Kidney tubule cell (primary cell): Measurements from ENCODE around the gene ATG4D.

Experiments
- DNase-seq: peaks from one replicate; pipeline ENCODE4 v3.0.0-alpha.2; 2018; ENCODE audit warnings: low spot score

Gene ATG4D

GRCh38 chr19:10580979-10581631, 37.4 kb downstream of the ATG4D start:
- peak; percentile 90 for DNase-seq

DNA sequence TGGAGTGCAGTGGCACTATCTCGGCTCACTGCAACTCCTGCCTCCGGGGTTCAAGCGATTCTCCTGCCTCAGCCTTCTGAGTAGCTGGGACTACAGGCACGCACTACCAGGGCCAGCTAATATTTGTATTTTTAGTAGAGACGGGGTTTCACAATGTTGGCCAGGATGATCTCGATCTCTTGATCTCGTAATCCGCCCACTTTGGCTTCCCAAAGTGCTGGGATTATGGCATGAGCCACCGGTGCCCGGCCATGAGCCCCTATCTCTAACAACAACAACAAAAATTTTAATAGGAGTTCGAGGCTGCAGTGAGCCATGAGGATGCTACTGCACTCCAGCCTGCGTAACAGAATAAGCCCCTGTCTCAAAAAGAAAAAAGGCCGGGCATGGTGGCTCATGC, 38.4 kb downstream of the ATG4D start:
- DNase-seq, result no peak

- DNase-seq, result no peak
Observed at GRCh38 chr19:10583036-10583776, 39.5 kb downstream of the ATG4D start.

DNA sequence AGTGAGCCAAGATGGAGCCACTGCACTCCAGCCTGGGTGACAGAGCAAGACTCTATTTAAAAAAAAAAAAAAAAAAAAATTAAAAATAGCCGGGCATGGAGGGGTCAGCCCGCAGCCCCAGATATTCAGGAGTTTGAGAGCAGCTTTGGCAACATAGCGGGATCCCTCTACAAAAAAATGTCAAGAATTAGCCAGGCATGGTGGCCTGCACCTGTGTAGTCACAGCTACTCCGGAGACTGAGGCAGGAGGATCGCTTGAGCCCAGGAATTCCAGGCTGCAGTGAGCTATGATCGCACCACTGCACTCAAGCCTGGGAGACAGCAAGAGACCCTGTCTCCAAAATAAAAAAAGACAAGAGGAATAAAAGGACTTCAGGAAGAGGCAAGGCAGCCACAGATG, 42.7 kb downstream of the ATG4D start:
- no peak for DNase-seq

DNA sequence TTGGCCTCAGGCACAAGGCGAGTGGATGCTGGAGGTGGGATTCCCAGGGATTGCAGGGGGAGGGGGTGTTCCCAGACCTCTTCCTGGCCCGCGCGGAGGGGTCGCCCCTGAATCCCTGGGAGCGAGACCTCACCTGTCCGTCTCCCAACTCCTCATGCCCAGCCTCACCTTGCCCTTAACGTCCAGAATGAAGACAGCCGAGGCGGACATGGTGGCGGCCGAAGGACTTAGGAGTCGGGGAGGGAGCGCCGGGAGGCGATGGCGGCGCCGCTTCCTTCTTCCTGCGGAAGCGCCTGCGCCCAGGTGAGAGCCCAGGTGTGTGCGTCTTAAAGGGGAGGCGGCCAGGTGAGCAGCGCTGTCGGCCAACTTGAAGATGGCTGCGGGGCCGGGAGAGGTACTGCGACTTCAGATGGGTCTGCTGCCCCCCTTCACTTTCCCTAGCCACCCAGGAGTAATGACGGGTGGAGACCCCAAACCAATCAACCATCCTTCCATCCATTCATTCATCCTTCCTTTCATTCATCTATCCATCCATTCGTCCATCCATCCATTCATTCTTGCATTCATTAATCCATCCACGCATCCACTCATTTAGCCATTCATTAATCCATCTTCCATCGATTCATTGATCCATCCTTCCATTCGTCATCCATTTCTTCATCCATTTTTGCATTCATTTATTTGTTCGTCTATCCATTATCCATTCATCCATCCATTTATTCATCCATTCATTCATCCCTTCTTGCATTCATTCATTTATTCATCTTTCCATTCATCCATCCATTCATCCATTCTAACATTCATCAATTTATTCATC, 43.5 kb downstream of the ATG4D start, which contains the start of gene AP1M2:
AP1M2 (minus strand) TSS at position 291 of the 817 bp plus-strand sequence; CDS start at position 210, 81 bp downstream.
- DNase-seq, result peak; percentile 55

DNA sequence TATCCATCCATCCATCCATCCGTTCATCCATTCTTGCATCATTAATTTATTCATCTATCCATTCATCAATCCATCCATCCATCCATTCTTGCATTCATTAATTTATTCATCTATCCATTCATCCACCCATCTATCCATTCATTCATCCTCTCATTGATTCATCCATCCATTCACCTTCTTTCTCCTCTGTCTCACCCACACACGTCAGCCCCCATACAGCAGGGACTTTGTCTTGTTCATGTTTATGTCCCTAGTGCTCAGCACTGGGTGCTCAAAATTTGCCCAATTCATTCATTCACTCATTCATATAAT, 44.1 kb downstream of the ATG4D start:
- no peak for DNase-seq

- no peak for DNase-seq
Observed at GRCh38 chr19:10593148-10593547, 49.4 kb downstream of the ATG4D start.

GRCh38 chr19:10593820-10594637, 50.3 kb downstream of the ATG4D start:
- DNase-seq, result no peak

DNA sequence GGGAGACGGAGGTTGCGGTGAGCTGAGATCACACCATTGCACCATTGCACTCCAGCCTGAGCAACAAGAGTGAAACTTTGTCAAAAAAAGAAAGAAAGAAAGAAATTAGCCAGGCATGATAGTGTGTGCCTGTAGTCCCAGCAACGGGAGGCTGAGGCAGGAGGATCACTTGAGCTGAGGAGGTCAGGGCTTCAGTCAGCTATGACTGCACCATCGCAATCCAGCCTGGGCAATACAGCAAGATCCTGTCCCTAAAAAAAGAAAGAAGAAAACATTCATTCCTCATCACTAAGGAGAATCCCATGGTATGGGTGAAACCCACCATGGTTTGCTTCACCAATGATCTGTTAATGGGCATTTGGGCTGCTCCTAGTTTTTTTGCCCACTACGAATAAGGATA, 56.4 kb downstream of the ATG4D start:
- no peak for DNase-seq

GRCh38 chr19:10601999-10602329, 58.3 kb downstream of the ATG4D start:
- DNase-seq, result no peak

GRCh38 chr19:10602330-10603083, 58.8 kb downstream of the ATG4D start:
- DNase-seq, result peak; percentile 71
